Amniotic epithelial cell (primary cell): ENCODE measurements around the gene MUSK.

ENCODE experiments used
- DNase-seq: peaks from one replicate; pipeline ENCODE4 v3.0.0-alpha.2; 2010; ENCODE audit warnings: low read depth

The MUSK gene

GRCh38 chr9:110668570-110669167 lies at the start of gene MUSK:
TSS of gene MUSK (plus strand) at chr9:110668791. CDS start at chr9:110668905, 114 bp downstream.
- peak; percentile 35 for DNase-seq

GRCh38 chr9:110619831-110620230 lies 48.8 kb upstream of the MUSK start:
- peak; percentile 69 for DNase-seq

GRCh38 chr9:110620726-110621125 lies 47.9 kb upstream of the MUSK start:
- no peak for DNase-seq

GRCh38 chr9:110622368-110622767 lies 46.2 kb upstream of the MUSK start:
- no peak for DNase-seq

- DNase-seq: peak; percentile 56
Observed at GRCh38 chr9:110623462-110624025, 45.0 kb upstream of the MUSK start.

GRCh38 chr9:110626101-110626829 lies 42.3 kb upstream of the MUSK start:
- DNase-seq: peak; percentile 96

GRCh38 chr9:110635589-110635988 lies 33.0 kb upstream of the MUSK start:
- DNase-seq: no peak

- DNase-seq: peak; percentile 50
Observed at GRCh38 chr9:110638381-110638954, 30.1 kb upstream of the MUSK start.

GRCh38 chr9:110640736-110641135 lies 27.9 kb upstream of the MUSK start:
- peak; percentile 29 for DNase-seq

GRCh38 chr9:110641293-110641692 lies 27.3 kb upstream of the MUSK start:
- peak; percentile 47 for DNase-seq

GRCh38 chr9:110648696-110649095 lies 19.9 kb upstream of the MUSK start:
- DNase-seq: no peak

- peak; percentile 93 for DNase-seq
Observed at GRCh38 chr9:110650261-110650660, 18.3 kb upstream of the MUSK start.

GRCh38 chr9:110650991-110651411 lies 17.6 kb upstream of the MUSK start:
- DNase-seq: peak; percentile 92

- DNase-seq: peak; percentile 96
Observed at GRCh38 chr9:110655754-110656641, 12.6 kb upstream of the MUSK start.

- DNase-seq: peak; percentile 99
Observed at GRCh38 chr9:110659891-110660541, 8.6 kb upstream of the MUSK start.

GRCh38 chr9:110669433-110669832 lies 842 bp downstream of the MUSK start:
- no peak for DNase-seq

GRCh38 chr9:110671849-110672248 lies 3.3 kb downstream of the MUSK start:
- DNase-seq: no peak

- no peak for DNase-seq
Observed at GRCh38 chr9:110672873-110673510, 4.4 kb downstream of the MUSK start.

- no peak for DNase-seq
Observed at GRCh38 chr9:110687497-110687896, 18.9 kb downstream of the MUSK start.

- no peak for DNase-seq
Observed at GRCh38 chr9:110688329-110688728, 19.7 kb downstream of the MUSK start.

GRCh38 chr9:110691002-110691549 lies 22.5 kb downstream of the MUSK start:
- DNase-seq: peak; percentile 37
